HFFc6 (cell line): ENCODE data around the gene OPALIN. TPM values are rescaled to one million over a fixed set of nuclear protein-coding genes. Genes with fewer than 3 reads are reported as not detected.
A peak's percentile ranks its signal among the peaks of the same experiment; 100 is the strongest.

Experiments used
- DNase-seq: peaks from one replicate; pipeline ENCODE4 v3.0.0-alpha.2; 2018
- H3K27ac Mint-ChIP-seq: 2 replicates; pipeline ENCODE4 v1.8.0; 2020; ENCODE audit warnings: mild to moderate bottlenecking, mixed read lengths
- H3K27me3 Mint-ChIP-seq: 2 replicates; pipeline ENCODE4 v1.8.0; 2021; ENCODE audit warnings: mild to moderate bottlenecking, moderate library complexity, mixed read lengths; ENCODE audit not compliant: insufficient read depth
- H3K36me3 Mint-ChIP-seq: 2 replicates; pipeline ENCODE4 v1.8.0; 2021; ENCODE audit warnings: low read depth, mixed read lengths
- H3K4me1 Mint-ChIP-seq: 2 replicates; pipeline ENCODE4 v1.8.0; 2020; ENCODE audit warnings: low read depth, mixed read lengths
- H3K4me3 Mint-ChIP-seq: 2 replicates; pipeline ENCODE4 v1.8.0; 2020; ENCODE audit warnings: mild to moderate bottlenecking, moderate library complexity, mixed read lengths
- H3K9me3 Mint-ChIP-seq: 2 replicates; pipeline ENCODE4 v1.8.0; 2020; ENCODE audit warnings: mild to moderate bottlenecking, mixed read lengths
- total RNA-seq, 6 experiments: library from RNA; stranded (reverse); fragmentation: NEBNext Ultra II Directional; extraction: Animal tissue kit (Norgen Biotek cat#: 25700); gene quantifications; 2 replicates in 1 of 6; 3 replicates in 5 of 6; pipeline ENCODE4 v1.2.3, GENCODE V29; 2021
- TF ChIP-seq, protein P1 (sequence below): fragments of 200-600 bp; sonication (generic); IDR thresholded peaks from 2 replicates; pipeline ENCODE4 v1.5.0; 2021; ENCODE audit warnings: antibody characterized with exemption, mild to moderate bottlenecking

The OPALIN gene
- total RNA-seq, 6 experiments from 2014 or later = not detected

DNA sequence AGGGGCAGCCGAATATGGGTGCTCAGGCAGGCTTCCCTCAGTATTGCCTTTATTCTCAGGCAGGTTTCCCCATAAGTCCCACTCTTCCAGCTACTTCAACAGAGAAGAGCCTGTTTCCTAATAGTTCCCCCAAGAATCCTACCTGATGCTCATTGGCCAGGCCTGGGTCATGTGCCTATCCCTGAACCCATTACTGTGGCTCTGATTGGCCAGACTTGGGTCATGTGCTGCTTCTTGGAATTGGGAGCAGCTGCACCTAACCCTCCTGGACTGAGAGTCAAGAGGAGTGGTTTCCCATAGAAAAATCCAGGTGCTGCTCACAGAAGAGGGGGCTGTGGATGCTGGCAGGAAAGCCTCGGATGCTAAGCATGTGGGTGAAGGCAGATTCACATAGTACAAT, 21.7 kb downstream of the OPALIN start:
- Mint-ChIP-seq H3K9me3 (no peaks in the 10 kb centered on the region), H3K4me1 (no peaks in the 10 kb centered on the region), H3K27me3 (peaks cover 8% of the 10 kb centered on the region), H3K4me3 (no peak overlapping the region), H3K36me3 (no peaks in the 10 kb centered on the region), H3K27ac (no peak overlapping the region)
- TF ChIP-seq, protein P1, sequence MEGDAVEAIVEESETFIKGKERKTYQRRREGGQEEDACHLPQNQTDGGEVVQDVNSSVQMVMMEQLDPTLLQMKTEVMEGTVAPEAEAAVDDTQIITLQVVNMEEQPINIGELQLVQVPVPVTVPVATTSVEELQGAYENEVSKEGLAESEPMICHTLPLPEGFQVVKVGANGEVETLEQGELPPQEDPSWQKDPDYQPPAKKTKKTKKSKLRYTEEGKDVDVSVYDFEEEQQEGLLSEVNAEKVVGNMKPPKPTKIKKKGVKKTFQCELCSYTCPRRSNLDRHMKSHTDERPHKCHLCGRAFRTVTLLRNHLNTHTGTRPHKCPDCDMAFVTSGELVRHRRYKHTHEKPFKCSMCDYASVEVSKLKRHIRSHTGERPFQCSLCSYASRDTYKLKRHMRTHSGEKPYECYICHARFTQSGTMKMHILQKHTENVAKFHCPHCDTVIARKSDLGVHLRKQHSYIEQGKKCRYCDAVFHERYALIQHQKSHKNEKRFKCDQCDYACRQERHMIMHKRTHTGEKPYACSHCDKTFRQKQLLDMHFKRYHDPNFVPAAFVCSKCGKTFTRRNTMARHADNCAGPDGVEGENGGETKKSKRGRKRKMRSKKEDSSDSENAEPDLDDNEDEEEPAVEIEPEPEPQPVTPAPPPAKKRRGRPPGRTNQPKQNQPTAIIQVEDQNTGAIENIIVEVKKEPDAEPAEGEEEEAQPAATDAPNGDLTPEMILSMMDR = no peak
- DNase-seq = no peak

DNA sequence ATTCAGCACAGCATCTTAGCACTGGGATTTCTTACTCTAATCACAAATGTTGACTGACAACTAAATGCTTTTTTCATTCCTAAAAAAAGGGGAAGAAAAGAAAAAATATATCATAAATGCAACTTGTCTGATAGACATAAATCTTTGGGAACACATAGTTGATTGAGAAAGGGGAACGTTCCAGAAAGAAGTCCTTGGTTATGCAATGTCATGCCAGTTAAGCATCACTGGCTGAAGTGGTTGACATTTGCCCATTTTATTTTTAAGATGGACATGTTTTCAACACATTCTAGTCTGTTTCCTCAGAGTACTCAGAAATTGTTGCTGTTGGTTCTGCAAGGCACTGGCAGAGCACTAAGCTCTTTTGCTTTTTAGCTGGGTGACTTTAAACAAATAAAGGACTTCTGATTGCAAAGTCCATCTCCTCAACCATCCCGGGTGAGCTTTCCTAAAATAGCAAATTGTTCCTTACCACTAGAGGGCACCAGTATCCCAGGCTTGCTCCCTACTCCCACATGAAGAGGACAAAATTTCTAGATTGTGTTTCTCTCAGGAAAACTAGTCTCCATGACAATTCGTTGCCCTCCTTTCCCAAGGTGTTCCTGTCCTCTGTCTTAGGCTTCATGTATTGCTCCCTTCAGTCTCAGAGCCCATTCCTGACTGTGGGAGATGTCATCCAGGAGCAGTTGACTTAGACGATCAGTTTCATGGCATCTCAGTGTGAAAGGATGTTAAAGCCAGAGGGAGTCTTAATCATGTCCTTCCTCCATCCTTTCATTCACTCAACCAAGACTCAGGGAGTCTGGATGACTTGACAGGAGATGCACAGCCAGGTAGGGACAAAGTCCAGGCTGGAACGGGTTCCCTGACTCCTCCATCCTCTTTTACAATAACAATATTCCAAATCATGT, 23.9 kb downstream of the OPALIN start:
- H3K27me3 Mint-ChIP-seq = peaks cover 9% of the 10 kb centered on the region
- no peak overlapping the region for H3K4me3 Mint-ChIP-seq
- H3K36me3 Mint-ChIP-seq = no peaks in the 10 kb centered on the region
- H3K27ac Mint-ChIP-seq = no peak overlapping the region
- TF ChIP-seq, protein P1 = peak; percentile 90
- no peaks in the 10 kb centered on the region for H3K4me1 Mint-ChIP-seq
- no peaks in the 10 kb centered on the region for H3K9me3 Mint-ChIP-seq
- peak; percentile 46 for DNase-seq

DNA sequence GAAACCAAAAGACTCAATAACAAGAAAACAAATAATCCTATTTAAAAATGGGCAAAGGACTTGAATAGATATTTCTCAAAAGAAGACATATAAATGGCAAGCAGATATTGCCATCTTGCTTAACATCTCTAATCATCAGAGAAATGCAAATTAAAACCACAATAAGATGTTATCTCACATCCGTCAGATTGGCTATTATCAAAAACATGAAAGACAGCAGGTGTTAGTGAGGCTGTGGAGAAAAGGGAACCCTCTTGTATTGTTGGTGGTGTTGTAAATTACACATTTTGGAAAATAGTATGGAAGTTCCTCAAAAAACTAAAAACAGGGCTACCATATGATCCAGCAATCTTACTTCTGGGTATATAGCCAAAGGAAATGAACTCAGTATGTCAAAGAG, 25.7 kb downstream of the OPALIN start:
- H3K27ac Mint-ChIP-seq = no peak overlapping the region
- no peak for DNase-seq
- H3K36me3 Mint-ChIP-seq = no peaks in the 10 kb centered on the region
- H3K27me3 Mint-ChIP-seq = peaks cover 10% of the 10 kb centered on the region
- no peak overlapping the region for H3K4me3 Mint-ChIP-seq
- TF ChIP-seq, protein P1 = no peak
- H3K9me3 Mint-ChIP-seq = no peaks in the 10 kb centered on the region
- H3K4me1 Mint-ChIP-seq = no peaks in the 10 kb centered on the region

DNA sequence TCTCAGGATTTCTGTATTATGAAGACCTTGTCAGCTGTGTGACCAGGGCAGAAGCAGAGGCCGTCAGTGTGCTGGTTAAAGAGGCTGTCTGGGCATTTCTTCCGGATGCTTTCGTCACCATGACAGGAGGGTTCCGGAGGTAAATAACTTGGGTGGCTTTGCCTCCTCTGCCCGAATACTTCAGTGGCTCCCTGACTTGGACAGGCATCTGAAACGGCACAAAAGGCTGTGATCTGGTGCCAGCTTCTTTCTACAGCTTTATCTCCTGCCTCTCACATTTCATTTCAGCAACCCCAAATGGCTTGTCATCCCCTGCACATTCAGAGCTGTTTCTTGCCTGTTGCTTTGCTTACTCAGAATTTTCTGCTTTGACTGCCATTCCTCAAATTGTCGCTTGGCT, 31.3 kb downstream of the OPALIN start:
- no peak overlapping the region for H3K27ac Mint-ChIP-seq
- DNase-seq = no peak
- TF ChIP-seq, protein P1 = no peak
- no peak overlapping the region for H3K4me3 Mint-ChIP-seq
- H3K4me1 Mint-ChIP-seq = no peaks in the 10 kb centered on the region
- peaks cover 15% of the 10 kb centered on the region for H3K27me3 Mint-ChIP-seq
- no peaks in the 10 kb centered on the region for H3K9me3 Mint-ChIP-seq
- H3K36me3 Mint-ChIP-seq = no peaks in the 10 kb centered on the region

DNA sequence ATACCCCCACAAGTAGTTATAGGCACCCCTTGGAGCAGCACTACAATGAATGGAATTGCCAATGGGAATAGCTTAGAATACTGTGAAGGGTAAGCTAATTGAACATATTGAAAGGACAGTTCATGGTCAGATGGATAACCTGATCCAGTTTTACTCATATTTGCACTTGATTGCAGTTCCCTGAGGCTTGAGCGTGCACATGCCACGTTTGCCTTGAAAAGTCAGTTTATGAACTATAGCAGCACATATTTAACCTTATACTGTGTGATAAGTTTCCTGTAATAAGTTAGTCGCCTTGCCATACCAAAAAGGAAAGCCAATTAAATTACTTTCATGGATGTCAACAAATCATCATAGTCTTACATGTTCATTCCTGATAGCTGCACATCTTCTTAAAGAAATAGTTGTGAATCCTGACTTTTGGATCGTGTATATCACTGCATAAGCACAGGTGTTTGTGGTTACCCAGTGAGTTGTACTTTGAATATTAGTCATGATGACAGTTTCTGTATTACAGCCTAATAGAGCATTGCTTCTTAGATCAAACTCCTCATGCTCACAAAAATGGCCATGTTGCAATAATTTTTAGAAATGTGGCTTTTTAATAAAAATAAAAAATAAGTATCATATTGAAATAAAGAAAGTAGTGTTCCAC, 33.0 kb downstream of the OPALIN start:
- TF ChIP-seq, protein P1 = no peak
- no peaks in the 10 kb centered on the region for H3K9me3 Mint-ChIP-seq
- no peak overlapping the region for H3K27ac Mint-ChIP-seq
- H3K36me3 Mint-ChIP-seq = no peaks in the 10 kb centered on the region
- H3K4me3 Mint-ChIP-seq = no peak overlapping the region
- no peak for DNase-seq
- no peaks in the 10 kb centered on the region for H3K4me1 Mint-ChIP-seq
- H3K27me3 Mint-ChIP-seq = peaks cover 11% of the 10 kb centered on the region
